GM21381 (cell line): ENCODE measurements around the gene WDR6.
"Not testable (repeated sequence)": the region's sequence is repeated elsewhere in the genome, so short reads cannot be mapped to it uniquely, and the experiment has no call there.

Experiments
- ATAC-seq: cut with Tn5 transposase; IDR thresholded peaks from one replicate; pipeline ENCODE4 v1.9.1; 2021; ENCODE audit warnings: mild to moderate bottlenecking, moderate library complexity; ENCODE audit not compliant: unreplicated experiment

WDR6 gene

DNA sequence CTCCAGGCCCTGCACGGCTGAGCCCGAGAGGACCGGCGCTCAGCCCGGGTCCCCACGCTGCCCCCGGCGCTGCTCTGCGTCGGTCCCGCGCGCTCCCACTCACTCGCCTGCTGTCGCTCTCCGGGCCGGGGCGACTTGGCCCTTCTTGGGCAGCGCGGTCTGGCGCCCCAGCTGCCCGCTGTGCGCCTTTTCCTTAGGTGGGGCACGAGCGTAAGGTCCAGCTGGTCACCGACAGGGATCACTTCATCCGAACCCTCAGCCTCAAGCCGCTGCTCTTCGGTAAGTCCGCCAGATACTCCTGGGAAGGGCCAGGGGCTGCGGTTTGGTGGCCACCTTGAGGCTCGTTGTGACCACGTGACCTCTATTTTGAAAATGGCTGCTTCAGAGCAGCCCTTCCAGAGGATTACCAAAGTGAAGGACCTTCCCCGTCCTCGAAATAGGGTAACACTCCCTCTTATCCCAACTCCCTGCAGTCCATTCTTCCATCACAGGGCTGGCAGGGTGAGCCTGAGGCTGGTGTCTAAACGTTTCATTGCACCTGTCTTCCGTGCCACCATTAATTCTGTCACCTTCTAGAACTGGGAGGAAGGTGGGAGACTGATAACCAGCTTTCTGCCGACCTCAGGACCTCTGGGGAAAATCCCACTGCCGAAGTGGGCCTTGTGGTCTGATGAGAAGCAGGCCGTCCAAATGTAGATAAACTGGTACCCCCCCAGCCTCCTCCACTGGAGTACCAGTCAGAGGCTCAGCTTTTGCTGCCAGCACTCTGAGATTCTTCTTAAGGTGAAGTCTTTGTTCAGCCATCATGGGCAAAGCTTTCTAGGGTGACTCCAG is 16.3 kb upstream of the WDR6 start:
- ATAC-seq: no peak

DNA sequence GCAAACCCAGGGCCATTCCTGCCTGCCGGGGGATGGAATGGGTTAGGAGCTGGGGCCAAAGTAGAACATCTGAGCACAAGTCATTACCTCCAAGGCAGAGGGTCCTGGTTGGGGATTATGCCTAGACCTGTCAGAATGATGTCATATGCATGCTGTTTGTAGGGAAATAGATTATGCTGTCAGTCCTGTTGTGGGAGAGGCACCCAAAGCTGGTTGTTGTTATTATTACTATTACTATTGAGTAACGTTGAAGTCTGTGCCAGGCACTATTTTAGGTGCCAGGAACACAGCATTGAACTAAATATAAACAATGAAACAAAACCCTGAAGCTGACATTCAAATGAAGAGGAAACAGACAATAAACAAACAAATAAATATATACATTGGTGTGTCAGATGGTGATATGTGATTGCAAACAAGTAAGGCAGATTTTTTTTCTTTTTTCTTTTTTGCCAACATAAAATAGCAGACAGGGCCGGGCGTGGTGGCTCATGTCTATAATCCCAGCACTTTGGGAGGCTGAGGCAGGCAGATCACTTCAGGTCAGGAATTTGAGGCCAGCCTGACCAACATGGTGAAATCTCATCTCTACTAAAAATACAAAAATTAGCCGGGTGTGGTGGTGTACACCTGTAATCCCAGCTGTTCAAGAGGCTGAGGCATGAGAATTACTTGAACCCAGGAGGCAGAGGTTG is 15.2 kb upstream of the WDR6 start:
- ATAC-seq: no peak

DNA sequence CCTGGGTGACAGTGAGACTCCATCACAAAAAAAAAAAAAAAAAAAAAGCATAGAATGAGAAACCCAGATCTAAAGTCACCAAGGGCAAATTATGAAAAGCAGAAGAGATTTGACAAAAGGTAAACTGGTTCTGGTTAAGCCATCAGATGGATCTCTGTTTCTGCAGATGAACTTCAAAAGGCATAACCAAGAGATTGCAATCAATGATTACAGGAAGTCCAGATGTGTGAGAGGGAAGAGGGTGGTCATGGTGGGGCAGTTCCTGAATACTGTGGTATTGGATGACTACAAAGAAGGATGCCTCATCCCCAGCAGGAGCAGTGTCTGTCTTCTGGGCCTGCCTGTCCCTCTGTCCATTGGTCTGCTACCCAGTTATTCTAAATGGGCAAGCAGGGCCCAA is 13.4 kb upstream of the WDR6 start:
- ATAC-seq: no peak

DNA sequence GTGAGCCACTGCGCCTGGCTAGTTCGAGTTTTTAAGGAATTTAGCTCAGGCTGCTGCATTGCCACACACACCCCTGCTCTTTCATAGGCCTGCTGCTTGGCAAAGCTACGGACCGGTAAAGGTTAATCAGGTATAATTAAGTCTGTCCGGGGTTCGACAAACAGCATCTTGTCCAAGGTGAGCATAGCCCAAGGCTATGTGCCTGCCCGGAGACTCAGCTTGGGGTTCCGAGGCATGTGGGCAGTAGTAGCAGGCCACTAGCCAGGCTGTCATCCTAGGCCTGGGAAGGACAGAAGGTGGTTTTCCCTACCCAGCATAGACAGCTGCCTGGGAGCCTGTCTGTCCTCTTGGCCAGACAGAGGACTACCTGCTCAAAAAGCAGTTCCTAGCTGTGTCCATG is 10.6 kb upstream of the WDR6 start:
- ATAC-seq: no peak

DNA sequence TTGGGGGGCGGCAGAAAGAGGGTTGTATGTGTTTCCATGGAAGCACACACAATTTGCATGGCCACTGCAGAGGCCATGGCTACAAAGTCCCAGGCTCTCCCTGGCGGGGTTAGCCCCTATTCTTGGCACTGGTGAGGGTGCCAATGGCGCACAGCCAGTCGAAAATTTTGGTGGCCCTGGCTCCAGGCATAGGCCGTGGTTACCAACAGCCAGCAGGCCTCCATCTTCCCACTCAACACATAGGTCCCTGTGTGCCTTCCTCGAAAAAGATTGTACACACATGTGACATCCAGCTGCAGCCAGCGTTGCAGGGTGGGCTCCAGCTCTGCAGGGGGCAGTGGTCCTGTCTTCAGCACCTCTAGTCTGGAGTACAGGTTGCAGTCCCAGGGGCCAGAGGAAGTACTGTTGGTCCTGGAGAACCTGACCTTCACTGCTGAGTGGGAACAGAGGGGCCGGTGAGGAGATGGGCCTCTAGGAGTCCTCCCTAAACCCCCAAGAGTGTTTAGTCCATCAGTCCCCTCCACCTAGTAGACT is 10.0 kb upstream of the WDR6 start:
- ATAC-seq: no peak

DNA sequence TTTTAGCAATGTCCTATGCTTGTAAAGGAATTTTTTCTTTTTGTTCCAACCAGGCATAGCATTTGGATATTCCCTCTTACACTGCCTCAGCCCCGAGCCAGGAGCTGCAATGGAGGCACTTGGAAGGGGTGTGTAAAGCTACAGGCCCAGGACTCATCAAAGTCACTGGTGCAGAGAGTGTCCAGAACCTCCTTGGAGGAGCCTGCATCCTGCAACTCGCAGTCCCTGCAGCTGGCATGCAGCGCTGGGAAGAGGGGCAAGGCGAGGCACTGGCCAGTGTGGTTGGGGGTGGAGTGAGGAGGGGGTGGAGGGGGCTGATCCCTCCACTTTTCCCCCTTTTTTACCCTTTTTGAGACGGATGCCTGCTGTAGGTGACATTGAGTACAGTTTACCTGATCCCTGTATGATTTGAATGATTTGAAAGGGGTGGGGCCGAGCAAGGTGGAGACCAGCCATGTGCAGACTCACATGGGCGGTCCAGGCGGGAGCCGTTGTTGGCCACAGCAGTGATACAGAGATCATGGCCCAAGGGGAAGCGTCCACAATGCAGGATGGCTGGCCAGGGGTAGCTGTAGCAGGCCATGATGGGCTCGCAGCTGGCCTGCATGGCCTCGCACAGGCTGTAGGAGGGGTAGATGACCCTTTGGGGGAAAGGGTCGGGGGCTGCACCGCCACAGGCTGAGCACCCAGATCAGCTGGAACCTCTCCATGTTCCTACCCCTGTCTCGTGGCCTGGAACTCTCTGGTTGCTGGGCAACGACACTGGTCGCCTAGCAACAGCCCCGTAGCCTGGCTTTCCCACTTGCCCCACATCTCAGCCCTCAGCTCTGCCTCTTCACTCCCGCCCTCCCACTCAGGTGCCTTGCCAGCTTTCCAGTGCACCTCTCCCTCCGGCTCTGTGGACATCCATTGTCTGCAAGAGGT is 9.2 kb upstream of the WDR6 start:
- no peak for ATAC-seq

DNA sequence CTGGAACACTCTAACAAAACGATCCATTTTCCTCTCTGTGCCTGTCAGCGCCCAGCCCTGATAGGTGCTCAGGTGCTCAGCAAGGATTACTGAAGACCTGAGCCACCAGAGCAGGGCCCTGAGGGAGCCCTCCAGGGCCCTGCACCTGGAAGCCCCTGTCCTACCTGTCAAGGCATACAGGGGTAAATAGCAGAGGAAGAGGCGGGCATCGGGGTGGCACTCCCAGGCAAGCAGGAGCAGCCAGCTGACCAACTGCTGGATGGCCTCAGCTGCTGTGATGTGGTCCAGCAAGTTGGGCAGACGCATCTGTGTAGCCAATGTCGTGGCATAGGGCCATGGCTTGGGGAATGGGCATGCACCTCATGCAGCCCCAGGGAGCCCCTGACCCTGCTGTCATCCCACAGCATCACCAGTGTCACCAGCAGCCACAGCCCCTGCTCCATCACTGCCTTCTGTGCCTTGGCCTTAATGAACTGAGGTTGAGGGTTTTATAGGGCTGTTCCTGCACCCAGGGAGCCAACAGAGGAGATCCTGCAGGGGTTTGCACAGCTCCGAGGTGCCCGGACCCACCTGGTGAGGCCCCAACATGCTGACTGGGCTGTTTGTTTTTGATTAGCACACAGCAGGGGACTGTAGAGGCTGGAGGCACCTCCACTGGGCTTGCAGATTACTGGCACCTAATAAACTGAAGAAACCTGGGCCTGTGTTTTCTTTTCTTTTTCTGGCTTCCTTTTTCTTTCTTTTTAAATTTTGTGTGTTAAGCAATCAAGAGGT is 7.9 kb upstream of the WDR6 start:
- no peak for ATAC-seq

DNA sequence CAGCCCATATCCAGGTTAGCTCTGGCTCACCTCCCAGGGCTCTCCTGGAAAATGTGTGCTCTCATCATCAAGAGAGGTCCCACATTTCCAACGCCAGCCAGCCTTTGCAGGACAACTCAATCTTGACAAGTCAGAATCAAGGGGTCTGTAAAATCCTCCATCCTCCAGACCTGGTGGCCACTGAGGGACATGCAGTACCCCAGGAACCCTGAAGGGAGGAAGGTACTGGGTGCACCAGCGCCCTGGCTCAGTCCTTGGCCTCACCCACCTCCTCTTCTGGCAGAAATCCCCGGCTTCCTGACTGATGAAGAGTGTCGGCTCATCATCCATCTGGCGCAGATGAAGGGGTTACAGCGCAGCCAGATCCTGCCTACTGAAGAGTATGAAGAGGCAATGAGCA is 6.0 kb upstream of the WDR6 start:
- no peak for ATAC-seq

DNA sequence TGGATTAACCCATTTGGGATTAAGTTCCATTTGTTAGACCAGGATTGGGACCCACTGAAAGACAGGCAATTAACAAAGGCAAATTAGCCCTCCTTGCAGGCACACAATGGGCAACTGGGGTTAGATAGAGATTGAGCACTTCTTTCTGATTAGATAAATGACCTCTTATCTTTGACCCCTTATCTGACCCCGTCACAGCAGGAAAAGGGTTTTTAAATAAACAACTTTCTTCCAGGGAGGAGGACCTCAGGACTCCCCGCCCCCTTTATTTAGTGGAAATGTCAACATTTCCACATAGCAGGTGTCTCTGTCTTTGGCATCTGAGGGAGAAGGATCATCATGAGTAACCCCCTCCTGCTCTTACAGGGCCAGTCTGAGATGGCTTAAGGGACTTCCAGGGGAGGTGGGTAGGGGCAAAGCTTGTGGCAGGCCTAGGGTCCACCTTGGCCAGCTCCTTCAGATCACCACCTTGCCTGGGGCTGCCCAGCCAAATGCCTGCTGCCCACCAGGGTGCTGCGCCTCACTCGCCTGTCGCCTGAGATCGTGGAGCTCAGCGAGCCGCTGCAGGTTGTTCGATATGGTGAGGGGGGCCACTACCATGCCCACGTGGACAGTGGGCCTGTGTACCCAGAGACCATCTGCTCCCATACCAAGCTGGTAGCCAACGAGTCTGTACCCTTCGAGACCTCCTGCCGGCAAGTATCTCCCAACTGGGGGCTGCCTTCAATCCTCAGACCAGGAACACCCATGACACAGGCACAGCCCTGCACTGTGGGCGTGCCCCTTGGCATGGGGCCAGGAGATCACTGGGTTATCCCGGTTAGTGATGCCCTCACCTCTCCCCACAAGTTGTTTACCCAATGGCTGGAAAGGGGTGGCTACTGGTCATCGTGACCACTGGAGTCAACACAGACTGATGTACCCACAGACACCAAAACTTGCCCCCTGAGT is 2.6 kb upstream of the WDR6 start:
- no peak for ATAC-seq

DNA sequence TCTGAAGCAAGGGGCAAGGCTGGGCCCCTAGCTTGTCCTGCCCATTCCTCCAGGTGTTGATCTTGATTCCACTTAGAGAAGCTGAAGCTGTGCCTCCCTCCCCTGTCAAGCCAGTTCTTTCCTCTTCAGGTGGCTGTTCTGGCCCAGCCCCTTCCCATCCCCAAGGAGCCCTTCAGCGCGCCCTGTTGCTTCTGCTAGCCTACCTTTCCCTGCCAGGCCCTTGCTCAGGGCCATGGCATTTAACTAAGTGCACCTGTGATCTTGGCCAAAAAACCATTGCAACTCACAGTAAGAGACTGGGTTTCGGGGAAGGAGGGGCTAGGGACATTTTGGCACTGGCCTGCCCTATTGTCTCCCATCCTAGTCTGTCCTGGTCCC is 1.9 kb upstream of the WDR6 start:
- ATAC-seq: no peak

DNA sequence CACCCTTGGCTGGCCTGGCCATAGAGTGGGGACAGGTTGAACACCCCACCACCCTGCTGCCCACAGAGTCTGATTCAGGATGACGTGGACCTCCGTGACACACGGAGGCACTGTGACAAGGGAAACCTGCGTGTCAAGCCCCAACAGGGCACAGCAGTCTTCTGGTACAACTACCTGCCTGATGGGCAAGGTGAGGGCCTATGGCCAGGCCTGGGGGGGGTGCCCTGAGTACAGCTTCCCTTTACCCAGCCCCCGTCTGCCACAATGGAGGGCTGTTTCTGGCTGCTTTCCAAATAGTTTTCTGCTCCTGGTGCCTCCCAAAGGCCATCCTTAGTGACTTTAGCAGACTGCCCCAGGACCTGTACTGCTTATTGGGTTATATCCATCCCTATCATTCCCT is 1.2 kb upstream of the WDR6 start:
- ATAC-seq: no peak

DNA sequence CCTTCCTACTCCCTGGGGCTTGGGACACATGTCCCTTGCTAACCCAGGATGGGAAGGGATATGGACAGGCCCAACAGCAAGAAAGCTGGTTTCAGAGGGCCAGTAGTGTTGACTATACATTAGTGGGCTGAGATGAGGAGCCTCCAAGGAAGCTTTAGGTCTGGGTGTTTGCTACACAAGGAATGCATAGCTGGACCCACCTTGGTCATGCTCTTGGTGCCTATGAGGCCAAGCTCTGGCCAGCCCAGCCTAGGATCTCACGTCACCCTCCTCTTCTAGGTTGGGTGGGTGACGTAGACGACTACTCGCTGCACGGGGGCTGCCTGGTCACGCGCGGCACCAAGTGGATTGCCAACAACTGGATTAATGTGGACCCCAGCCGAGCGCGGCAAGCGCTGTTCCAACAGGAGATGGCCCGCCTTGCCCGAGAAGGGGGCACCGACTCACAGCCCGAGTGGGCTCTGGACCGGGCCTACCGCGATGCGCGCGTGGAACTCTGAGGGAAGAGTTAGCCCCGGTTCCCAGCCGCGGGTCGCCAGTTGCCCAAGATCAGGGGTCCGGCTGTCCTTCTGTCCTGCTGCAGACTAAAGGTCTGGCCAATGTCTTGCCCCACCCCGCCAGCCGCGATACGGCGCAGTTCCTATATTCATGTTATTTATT is 653 bp upstream of the WDR6 start:
- ATAC-seq: no peak

DNA sequence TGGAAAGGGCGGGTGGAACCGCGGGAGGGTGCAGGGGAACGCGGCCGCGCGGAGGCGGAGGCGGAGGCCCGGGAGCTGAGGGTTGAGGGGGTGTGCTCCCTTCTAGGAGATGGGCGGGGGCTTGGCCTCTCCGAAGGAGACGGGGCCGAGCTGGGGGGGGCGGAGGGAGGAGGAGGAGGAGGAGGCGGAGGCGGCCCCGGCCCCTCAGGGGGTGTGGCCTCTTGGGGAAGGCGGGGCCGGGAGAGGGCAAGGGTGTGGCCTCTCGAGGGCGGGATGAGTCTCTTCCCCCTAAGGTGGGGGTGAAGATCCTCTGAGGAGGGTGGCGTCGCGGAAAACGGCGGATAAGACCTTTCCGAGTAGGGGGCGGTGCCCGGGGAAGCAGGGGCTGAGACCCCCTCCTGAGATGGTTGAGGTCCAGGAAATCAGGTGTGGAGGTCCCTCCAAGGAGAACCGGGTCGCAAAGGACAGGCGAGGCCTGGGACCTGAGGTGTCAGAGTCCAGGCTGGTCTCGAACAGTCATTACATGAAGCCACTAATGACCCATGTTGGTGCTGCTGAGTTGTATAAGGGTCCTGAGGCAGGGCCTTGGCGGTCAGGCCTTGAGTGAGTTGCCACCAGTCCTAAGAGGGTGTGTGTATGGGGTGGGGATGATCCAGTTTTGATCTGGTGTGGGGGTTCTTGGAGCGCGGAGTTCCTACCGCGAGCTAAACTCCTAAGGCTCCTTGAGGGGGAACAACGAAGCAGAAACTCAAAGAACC is 759 bp downstream of the WDR6 start:
- peak; percentile 36 for ATAC-seq

DNA sequence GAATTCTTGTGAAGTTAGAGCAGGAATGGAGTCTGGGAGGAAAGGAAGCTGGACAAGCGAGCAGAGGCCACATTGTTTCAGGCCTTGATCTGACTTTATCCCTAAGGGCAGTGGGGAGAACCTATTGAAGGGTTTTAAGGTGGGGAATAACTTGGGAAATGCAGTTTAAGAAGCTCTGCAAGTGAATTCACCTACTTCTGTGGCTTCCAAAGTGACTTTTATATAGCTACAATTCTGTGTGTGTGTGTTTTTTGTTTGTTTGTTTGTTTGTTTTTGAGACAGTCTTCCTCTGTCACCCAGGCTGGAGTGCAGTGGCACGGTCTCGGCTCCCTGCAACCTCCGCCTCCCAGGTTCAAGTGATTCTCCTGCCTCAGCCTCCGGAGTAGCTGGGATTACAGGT is 1.4 kb downstream of the WDR6 start:
- not testable (repeated sequence) for ATAC-seq

DNA sequence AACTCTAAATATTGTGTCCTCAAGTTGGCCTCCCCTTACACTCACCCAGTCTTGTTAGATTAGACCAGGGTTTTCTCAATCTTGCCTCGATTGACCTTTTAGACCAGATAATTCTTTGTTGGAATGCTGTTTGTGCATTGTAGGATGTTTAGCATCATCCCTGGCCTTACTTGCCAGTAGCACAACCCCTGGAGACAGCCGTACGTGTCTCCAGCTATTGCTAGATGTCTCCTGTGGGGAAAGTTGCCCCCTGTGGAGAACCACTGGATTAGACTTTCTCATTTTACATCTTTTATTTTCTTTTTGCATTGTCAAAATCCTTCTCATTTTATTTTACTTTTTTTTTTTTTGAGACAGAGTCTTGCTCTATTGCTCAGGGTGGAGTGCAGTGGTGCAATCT is 2.2 kb downstream of the WDR6 start:
- ATAC-seq: no peak

DNA sequence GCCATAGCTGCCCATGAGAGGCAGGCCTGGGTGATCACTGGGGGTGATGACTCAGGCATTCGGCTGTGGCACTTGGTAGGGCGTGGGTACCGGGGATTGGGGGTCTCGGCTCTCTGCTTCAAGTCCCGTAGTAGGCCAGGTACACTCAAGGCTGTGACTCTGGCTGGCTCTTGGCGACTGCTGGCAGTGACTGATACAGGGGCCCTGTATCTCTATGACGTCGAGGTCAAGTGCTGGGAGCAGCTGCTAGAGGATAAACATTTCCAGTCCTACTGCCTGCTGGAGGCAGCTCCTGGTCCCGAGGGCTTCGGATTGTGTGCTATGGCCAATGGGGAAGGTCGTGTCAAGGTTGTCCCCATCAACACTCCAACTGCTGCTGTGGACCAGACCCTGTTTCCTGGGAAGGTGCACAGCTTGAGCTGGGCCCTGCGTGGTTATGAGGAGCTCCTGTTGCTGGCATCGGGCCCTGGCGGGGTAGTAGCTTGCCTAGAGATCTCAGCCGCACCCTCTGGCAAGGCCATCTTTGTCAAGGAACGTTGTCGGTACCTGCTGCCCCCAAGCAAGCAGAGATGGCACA is 5.3 kb downstream of the WDR6 start:
- ATAC-seq: no peak

DNA sequence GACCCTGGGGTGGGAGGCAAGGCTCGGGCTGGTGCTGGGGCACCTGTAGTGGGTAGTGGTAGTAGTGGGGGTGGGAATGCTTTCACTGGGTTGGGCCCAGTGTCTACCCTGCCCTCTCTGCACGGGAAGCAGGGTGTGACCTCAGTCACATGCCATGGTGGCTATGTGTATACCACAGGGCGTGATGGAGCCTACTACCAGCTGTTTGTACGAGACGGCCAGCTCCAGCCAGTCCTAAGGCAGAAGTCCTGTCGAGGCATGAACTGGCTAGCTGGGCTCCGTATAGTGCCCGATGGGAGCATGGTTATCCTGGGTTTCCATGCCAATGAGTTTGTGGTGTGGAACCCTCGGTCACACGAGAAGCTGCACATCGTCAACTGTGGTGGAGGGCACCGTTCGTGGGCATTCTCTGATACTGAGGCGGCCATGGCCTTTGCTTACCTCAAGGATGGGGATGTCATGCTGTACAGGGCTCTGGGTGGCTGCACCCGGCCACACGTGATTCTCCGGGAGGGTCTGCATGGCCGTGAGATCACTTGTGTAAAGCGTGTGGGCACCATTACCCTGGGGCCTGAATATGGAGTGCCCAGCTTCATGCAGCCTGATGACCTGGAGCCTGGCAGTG is 6.0 kb downstream of the WDR6 start:
- no peak for ATAC-seq
